Activated CD8-positive, alpha-beta memory T cell treated with anti-CD3 and anti-CD28 coated beads, Interleukin-2, amount 50 U/mL, for 48 hours (primary cell): ENCODE results near the gene TIMMDC1.
A peak's percentile ranks its signal among the peaks of the same experiment; 100 is the strongest.
"Not testable (repeated sequence)": the region's sequence is repeated elsewhere in the genome, so short reads cannot be mapped to it uniquely, and the experiment has no call there.

Source experiments
- DNase-seq: peaks from one replicate; pipeline ENCODE4 v3.0.0-alpha.2; 2020

Gene TIMMDC1

DNA sequence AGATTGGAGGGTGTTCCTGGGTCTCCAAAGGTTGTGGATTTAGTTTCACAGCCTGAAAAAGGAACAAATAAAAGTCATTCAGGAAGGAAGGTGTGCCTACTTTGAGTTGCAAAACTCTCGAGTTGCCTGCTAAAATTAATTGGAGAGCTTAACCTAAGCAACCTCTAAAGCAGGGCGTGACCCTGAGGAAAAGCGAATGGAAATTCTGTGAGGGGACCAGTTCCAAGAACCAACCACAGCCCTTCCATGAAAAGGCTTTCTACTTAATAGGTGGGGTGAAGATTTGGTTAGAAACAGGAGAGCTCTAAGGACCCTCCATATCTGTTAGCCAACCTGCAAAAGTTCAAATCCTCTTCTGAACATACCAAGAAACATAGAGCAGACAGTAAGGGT, 59.5 kb downstream of the TIMMDC1 start:
- no peak for DNase-seq

DNA sequence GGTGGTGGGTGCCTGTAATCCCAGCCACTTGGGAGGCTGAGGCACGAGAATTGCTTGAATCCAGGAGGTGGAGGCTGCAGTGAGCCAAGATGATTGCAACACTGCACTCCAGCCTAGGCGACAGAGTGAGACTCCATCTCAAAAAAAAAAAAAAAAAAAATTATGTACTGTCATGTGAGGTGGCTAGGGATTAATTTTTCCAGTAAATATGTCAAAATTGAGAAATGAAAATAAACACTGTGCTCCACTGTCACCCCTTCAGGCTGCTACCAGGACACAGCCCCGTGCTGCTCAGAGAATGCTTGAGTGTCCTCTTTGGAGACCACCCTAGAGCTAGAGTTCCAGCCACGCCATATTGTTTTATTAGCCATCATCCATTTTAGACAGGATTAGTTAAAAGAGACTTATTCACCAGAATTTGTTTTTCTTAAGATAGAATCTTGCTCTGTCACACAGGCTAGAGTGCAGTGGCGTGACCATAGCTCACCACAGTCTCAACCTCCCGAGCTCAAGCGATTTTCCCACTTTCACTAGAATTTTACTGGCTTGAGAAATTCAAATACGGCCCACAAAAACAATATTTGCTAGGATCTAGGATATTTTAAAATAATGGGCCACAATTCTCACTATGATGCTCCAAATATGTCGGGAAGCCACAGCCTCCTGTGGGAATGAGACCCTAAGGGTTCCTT, 60.4 kb downstream of the TIMMDC1 start:
- no peak for DNase-seq

DNA sequence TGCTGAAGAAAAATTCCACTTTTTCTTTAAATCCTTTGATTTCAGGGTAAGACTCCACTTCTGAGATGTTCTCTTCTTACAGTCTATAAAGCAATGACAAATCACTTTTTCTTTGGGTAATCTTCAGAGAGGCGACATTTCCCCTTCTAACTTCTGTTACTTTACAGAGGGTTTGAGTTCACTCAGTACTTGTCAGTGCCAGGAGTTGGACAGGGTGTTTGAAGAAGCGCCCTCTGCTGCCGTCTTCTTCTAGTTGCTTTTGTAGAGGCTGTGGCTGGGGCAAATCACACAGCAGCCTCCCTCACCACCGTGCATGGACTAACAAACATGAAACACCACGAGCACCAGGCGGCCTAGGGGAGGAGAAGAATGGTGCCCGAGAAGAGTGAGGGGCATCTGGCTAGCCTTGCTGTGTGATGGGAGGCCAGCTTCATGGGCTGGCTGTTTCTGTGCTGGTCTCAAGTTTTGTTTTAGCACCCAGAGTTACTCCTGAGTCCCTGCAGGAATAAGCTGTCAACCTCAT, 61.2 kb downstream of the TIMMDC1 start, which contains the start of gene CD80:
CD80 (minus strand) TSS at position 174 of the 523 bp plus-strand sequence. CDS start 1,886 bp downstream, outside the sequence.
- peak; percentile 72 for DNase-seq

DNA sequence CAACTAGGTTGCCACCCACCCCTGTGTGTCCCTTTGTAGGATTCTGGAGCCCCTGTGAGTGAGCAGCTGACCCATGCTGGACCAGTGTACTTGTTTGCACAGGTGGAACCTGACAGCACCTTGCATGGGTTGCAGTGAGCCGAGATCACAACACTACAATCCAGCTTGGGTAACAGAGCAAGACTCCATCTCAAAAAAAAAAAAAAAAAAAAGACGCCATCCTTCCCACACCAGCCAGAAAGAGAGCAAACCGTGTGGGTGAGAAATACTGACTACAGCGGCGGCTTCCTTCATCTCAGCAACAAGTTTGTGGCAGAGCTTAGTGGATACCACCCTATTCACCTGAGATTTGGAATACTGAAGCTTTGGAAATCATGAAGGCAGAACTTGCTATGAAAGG, 61.8 kb downstream of the TIMMDC1 start:
- no peak for DNase-seq

DNA sequence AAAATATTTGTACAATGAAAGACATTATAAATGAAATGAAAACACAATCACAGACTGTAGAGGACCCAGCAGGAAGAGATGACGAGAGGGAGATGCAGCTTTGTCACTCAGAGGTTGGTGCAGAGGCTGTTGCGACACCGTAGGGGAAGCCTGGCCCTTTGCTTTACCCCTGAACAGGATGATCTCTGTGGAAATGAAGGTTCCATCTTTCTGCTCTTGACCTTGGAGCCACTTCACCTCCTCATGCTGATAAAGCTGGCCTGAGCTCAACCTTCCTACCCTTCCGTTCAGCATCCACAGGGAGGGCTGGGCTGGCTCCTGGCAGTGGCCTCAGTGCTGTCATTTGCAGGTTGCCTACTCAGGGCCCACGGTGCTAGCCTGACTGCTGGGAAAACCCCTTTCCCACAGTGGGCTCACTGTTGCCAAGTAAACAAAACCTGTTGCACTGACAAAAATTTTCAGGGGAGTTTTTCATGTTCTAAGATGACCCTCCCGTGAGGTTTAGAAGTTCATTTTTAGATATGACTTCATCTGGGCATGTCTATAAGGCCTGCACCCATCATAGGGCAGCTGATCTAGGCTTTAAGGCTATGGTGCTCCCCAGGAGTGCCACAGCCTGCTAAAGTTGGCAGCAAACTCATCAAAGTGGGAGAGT, 64.1 kb downstream of the TIMMDC1 start:
- peak; percentile 70 for DNase-seq

DNA sequence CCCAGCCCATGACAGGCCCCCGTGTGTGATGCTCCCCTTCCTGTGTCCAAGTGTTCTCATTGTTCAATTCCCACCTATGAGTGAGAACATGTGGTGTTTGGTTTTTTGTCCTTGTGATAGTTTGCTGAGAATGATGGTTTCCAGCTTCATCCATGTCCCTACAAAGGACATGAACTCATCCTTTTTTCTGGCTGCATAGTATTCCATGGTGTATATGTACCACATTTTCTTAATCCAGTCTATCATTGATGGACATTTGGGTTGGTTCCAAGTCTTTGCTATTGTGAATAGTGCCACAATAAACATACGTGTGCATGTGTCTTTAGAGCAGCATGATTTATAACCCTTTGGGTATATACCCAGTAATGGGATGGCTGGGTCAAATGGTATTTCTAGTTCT, 65.0 kb downstream of the TIMMDC1 start:
- DNase-seq: not testable (repeated sequence)

DNA sequence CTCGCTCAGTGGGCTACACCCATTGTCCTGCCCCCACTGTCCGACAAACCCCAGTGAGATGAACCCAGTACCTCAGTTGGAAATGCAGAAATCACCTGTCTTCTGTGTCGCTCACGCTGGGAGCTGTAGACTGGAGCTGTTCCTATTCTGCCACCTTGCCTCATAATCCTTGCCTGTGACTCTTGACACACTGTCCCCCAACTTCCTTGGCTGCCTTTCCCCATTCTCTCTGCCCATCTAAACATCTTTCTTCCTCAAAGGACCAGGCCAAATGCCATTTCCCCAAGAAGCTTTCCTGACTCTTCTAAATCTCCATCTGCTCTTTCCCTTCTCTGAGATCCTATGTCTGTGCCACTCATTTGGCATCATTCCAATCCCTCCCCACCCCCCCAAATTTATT, 70.8 kb downstream of the TIMMDC1 start:
- DNase-seq: no peak

DNA sequence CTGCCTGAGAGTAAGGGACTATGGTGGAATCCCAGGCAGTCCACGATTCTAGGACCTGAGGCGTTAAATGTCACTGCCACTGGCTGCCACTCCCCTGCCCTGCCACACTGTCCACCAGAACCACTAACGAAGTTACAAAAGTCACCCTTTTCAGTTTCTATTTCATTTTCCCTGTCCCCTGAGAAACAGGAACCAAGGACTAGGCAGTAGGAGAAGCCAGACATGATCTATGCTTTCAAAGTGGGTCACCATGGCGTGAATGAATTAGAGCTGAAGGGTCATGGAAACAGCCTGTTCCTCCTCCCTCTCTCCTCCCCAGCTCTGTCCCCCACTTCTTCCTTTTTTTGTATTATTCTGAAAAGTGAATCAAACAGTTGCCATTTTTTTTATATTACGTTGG, 71.9 kb downstream of the TIMMDC1 start:
- DNase-seq: no peak

DNA sequence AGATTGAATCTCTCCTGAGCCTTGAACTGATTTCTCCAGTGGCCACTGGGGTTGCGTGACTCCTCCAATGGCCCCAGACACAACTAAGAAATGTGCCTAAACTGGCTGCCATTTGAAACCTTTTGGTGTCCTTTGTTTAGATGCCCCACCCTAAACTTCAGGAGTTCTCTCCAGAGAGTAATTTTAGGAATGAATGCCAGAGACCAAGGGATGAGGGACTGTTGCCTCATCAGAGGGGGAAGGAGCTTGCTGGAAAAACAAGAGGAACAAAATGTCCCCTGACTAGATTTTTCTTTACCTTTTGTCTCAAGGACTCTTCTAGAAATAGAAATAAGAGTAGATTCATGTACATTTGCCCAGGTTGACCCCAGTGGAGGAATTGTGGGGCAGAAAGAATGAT, 72.9 kb downstream of the TIMMDC1 start:
- DNase-seq: no peak

DNA sequence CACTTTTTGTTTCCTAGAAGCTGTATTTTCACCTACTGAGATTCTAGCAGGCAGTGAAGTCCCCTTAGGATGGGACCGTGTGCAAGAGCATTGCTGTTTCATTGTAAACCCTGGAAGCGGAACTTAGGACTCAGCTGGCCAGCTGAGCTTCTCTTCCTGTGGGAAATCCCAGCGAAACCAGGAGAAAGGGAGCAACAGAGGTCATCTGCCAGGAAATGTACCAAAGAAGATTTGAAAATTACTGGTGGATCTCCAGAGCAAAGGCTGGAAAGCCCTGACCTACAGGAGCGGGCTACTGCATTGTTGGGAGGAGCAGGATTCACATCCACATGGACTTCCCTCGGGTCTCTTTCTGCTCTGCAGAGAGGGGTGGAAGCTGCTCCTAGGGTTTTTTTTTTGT, 73.3 kb downstream of the TIMMDC1 start:
- no peak for DNase-seq
